ENCODE measurements around the gene INSR. TPM values are rescaled to one million over a fixed set of nuclear protein-coding genes. Genes with fewer than 3 reads are reported as not detected.
"Not testable (repeated sequence)": the region's sequence is repeated elsewhere in the genome, so short reads cannot be mapped to it uniquely, and the experiment has no call there.

INSR gene
- total and polyA plus RNA-seq, 5 donors from 2014 or later, result 0.02 to 0.44 (median 0.10) TPM; not detected in 2

- peaks cover 22% of the 10 kb centered on the region for H3K27me3 Mint-ChIP-seq
- H3K27me3 ChIP-seq (ENCODE audit: control insufficient read depth, insufficient read depth, low read length), result no peaks in the 10 kb centered on the region
- H3K36me3 Mint-ChIP-seq, result no peaks in the 10 kb centered on the region
- H3K27ac ChIP-seq (ENCODE audit: insufficient read depth, low read length, poor library complexity, severe bottlenecking), result no peak overlapping the region
- H3K9me3 ChIP-seq (ENCODE audit: control insufficient read depth in 2 of 2, low read length in 2 of 2), result no peaks in the 10 kb centered on the region
- peak overlapping the region in 1 of 4 donors; percentile 76 for H3K4me3 Mint-ChIP-seq
- H3K4me1 ChIP-seq (ENCODE audit: control insufficient read depth, insufficient read depth, low read length, poor library complexity, severe bottlenecking), result no peaks in the 10 kb centered on the region
- ATAC-seq (ENCODE audit: low read depth in 2 of 2), result no peak
- H3K4me3 ChIP-seq (ENCODE audit: low read depth, low read length), result no peak overlapping the region
- no peaks in the 10 kb centered on the region for H3K36me3 ChIP-seq (ENCODE audit: control insufficient read depth, insufficient read depth, low read length)
- peaks cover 0 to 3% (median 0%) of the 10 kb centered on the region in 7 donors for H3K9me3 Mint-ChIP-seq
- no peak overlapping the region for H3K27ac Mint-ChIP-seq
- no peak for DNase-seq
- H3K4me1 Mint-ChIP-seq, result peaks cover 0 to 4% (median 0%) of the 10 kb centered on the region in 4 donors
Measured at GRCh38 chr19:7213628-7214323, 80.4 kb downstream of the INSR start.

- Histone ChIP-seq H3K9me3 (ENCODE audit: control insufficient read depth in 2 of 2, low read length in 2 of 2) (no peaks in the 10 kb centered on the region), H3K4me1 (ENCODE audit: control insufficient read depth, insufficient read depth, low read length, poor library complexity, severe bottlenecking) (no peaks in the 10 kb centered on the region), H3K27ac (ENCODE audit: insufficient read depth, low read length, poor library complexity, severe bottlenecking) (no peak overlapping the region), H3K27me3 (ENCODE audit: control insufficient read depth, insufficient read depth, low read length) (no peaks in the 10 kb centered on the region), H3K4me3 (ENCODE audit: low read depth, low read length) (no peak overlapping the region), H3K36me3 (ENCODE audit: control insufficient read depth, insufficient read depth, low read length) (no peaks in the 10 kb centered on the region)
- DNase-seq (no peak), ATAC-seq (ENCODE audit: low read depth in 2 of 2) (no peak)
- peaks cover 0 to 3% (median 0%) of the 10 kb centered on the region in 7 donors for H3K9me3 Mint-ChIP-seq
- H3K27ac Mint-ChIP-seq, result no peak overlapping the region
- H3K4me3 Mint-ChIP-seq, result no peak overlapping the region
- no peaks in the 10 kb centered on the region for H3K36me3 Mint-ChIP-seq
- peaks cover 0 to 15% (median 5%) of the 10 kb centered on the region in 4 donors for H3K4me1 Mint-ChIP-seq
- H3K27me3 Mint-ChIP-seq, result peaks cover 19% of the 10 kb centered on the region
Measured at GRCh38 chr19:7211191-7211951, 82.8 kb downstream of the INSR start.

GRCh38 chr19:7210359-7210758 lies 83.9 kb downstream of the INSR start:
- H3K9me3 ChIP-seq (ENCODE audit: control insufficient read depth in 2 of 2, low read length in 2 of 2), result no peaks in the 10 kb centered on the region
- H3K27ac Mint-ChIP-seq, result no peak overlapping the region
- no peaks in the 10 kb centered on the region for H3K36me3 Mint-ChIP-seq
- H3K27me3 ChIP-seq (ENCODE audit: control insufficient read depth, insufficient read depth, low read length), result no peaks in the 10 kb centered on the region
- no peaks in the 10 kb centered on the region for H3K4me1 ChIP-seq (ENCODE audit: control insufficient read depth, insufficient read depth, low read length, poor library complexity, severe bottlenecking)
- H3K27ac ChIP-seq (ENCODE audit: insufficient read depth, low read length, poor library complexity, severe bottlenecking), result no peak overlapping the region
- ATAC-seq (ENCODE audit: low read depth in 2 of 2) (no peak), DNase-seq (no peak)
- no peak overlapping the region for H3K4me3 Mint-ChIP-seq
- H3K36me3 ChIP-seq (ENCODE audit: control insufficient read depth, insufficient read depth, low read length), result no peaks in the 10 kb centered on the region
- H3K27me3 Mint-ChIP-seq, result peaks cover 19% of the 10 kb centered on the region
- peaks cover 0 to 3% (median 0%) of the 10 kb centered on the region in 7 donors for H3K9me3 Mint-ChIP-seq
- peaks cover 0 to 17% (median 5%) of the 10 kb centered on the region in 4 donors for H3K4me1 Mint-ChIP-seq
- H3K4me3 ChIP-seq (ENCODE audit: low read depth, low read length), result no peak overlapping the region

GRCh38 chr19:7209597-7210325 lies 84.5 kb downstream of the INSR start:
- not testable (repeated sequence) for H3K27ac Mint-ChIP-seq, H3K4me3 Mint-ChIP-seq

GRCh38 chr19:7209036-7209435 lies 85.2 kb downstream of the INSR start:
- H3K36me3 Mint-ChIP-seq; DNase-seq; H3K27ac Mint-ChIP-seq; H3K27ac ChIP-seq (ENCODE audit: insufficient read depth, low read length, poor library complexity, severe bottlenecking); H3K4me3 Mint-ChIP-seq; H3K9me3 ChIP-seq (ENCODE audit: control insufficient read depth in 2 of 2, low read length in 2 of 2); H3K27me3 ChIP-seq (ENCODE audit: control insufficient read depth, insufficient read depth, low read length); H3K9me3 Mint-ChIP-seq; H3K4me3 ChIP-seq (ENCODE audit: low read depth, low read length); H3K36me3 ChIP-seq (ENCODE audit: control insufficient read depth, insufficient read depth, low read length); H3K4me1 ChIP-seq (ENCODE audit: control insufficient read depth, insufficient read depth, low read length, poor library complexity, severe bottlenecking); ATAC-seq (ENCODE audit: low read depth in 2 of 2): not testable (repeated sequence)
- H3K27me3 Mint-ChIP-seq, result peaks cover 19% of the 10 kb centered on the region
- peaks cover 0 to 17% (median 5%) of the 10 kb centered on the region in 4 donors for H3K4me1 Mint-ChIP-seq

More at GRCh38 chr19:7209597-7210325, 84.5 kb downstream of the INSR start:
- not testable (repeated sequence) for H3K36me3 ChIP-seq (ENCODE audit: control insufficient read depth, insufficient read depth, low read length); H3K9me3 ChIP-seq (ENCODE audit: control insufficient read depth in 2 of 2, low read length in 2 of 2); H3K4me3 ChIP-seq (ENCODE audit: low read depth, low read length); H3K4me1 ChIP-seq (ENCODE audit: control insufficient read depth, insufficient read depth, low read length, poor library complexity, severe bottlenecking); H3K36me3 Mint-ChIP-seq; DNase-seq; ATAC-seq (ENCODE audit: low read depth in 2 of 2); H3K27ac ChIP-seq (ENCODE audit: insufficient read depth, low read length, poor library complexity, severe bottlenecking); H3K27me3 ChIP-seq (ENCODE audit: control insufficient read depth, insufficient read depth, low read length); H3K9me3 Mint-ChIP-seq
- Mint-ChIP-seq H3K27me3 (peaks cover 19% of the 10 kb centered on the region), H3K4me1 (peaks cover 0 to 17% (median 5%) of the 10 kb centered on the region in 4 donors)

- Histone ChIP-seq H3K36me3 (ENCODE audit: control insufficient read depth, insufficient read depth, low read length) (no peaks in the 10 kb centered on the region), H3K4me1 (ENCODE audit: control insufficient read depth, insufficient read depth, low read length, poor library complexity, severe bottlenecking) (peaks cover 8% of the 10 kb centered on the region), H3K27me3 (ENCODE audit: control insufficient read depth, insufficient read depth, low read length) (peaks cover 3% of the 10 kb centered on the region), H3K9me3 (ENCODE audit: control insufficient read depth in 2 of 2, low read length in 2 of 2) (no peaks in the 10 kb centered on the region), H3K27ac (ENCODE audit: insufficient read depth, low read length, poor library complexity, severe bottlenecking) (no peak overlapping the region), H3K4me3 (ENCODE audit: low read depth, low read length) (no peak overlapping the region)
- peaks cover 22% of the 10 kb centered on the region for H3K27me3 Mint-ChIP-seq
- H3K36me3 Mint-ChIP-seq, result no peaks in the 10 kb centered on the region
- ATAC-seq (ENCODE audit: low read depth in 2 of 2) (no peak), DNase-seq (no peak)
- H3K9me3 Mint-ChIP-seq, result peaks cover 0 to 3% (median 0%) of the 10 kb centered on the region in 7 donors
- H3K27ac Mint-ChIP-seq, result no peak overlapping the region
- H3K4me1 Mint-ChIP-seq, result peaks cover 0 to 11% (median 4%) of the 10 kb centered on the region in 4 donors
- no peak overlapping the region for H3K4me3 Mint-ChIP-seq
Measured at GRCh38 chr19:7203332-7203731, 90.9 kb downstream of the INSR start.

GRCh38 chr19:7202888-7203287 lies 91.3 kb downstream of the INSR start:
- no peak for ATAC-seq (ENCODE audit: low read depth in 2 of 2)

More at GRCh38 chr19:7202888-7203287, 91.3 kb downstream of the INSR start:
- no peaks in the 10 kb centered on the region for H3K36me3 ChIP-seq (ENCODE audit: control insufficient read depth, insufficient read depth, low read length)
- Mint-ChIP-seq H3K27me3 (peaks cover 22% of the 10 kb centered on the region), H3K4me3 (no peak overlapping the region), H3K36me3 (no peaks in the 10 kb centered on the region), H3K27ac (no peak overlapping the region), H3K9me3 (peaks cover 0 to 3% (median 0%) of the 10 kb centered on the region in 7 donors), H3K4me1 (peaks cover 0 to 7% (median 1%) of the 10 kb centered on the region in 4 donors)
- H3K9me3 ChIP-seq (ENCODE audit: control insufficient read depth in 2 of 2, low read length in 2 of 2), result no peaks in the 10 kb centered on the region
- peaks cover 3% of the 10 kb centered on the region for H3K27me3 ChIP-seq (ENCODE audit: control insufficient read depth, insufficient read depth, low read length)
- no peak for DNase-seq
- no peak overlapping the region for H3K27ac ChIP-seq (ENCODE audit: insufficient read depth, low read length, poor library complexity, severe bottlenecking)
- no peak overlapping the region for H3K4me3 ChIP-seq (ENCODE audit: low read depth, low read length)
- peaks cover 9% of the 10 kb centered on the region for H3K4me1 ChIP-seq (ENCODE audit: control insufficient read depth, insufficient read depth, low read length, poor library complexity, severe bottlenecking)
